Measurements from ENCODE around the gene BTBD19.
A peak's percentile ranks its signal among the peaks of the same experiment; 100 is the strongest.
"Not testable (repeated sequence)": the region's sequence is repeated elsewhere in the genome, so short reads cannot be mapped to it uniquely, and the experiment has no call there.

BTBD19 gene

GRCh38 chr1:44829506-44830384 is 21.4 kb downstream of the BTBD19 start:
- DNase-seq: no peak

GRCh38 chr1:44830900-44831304 is 22.6 kb downstream of the BTBD19 start:
- DNase-seq: no peak

GRCh38 chr1:44831516-44831915 is 23.2 kb downstream of the BTBD19 start:
- no peak for DNase-seq

- DNase-seq: no peak
These were observed 23.9 kb downstream of the BTBD19 start for GRCh38 chr1:44832056-44832705.

- DNase-seq: no peak
These were observed 26.0 kb downstream of the BTBD19 start for GRCh38 chr1:44834328-44834727.

GRCh38 chr1:44835738-44836675 is 27.7 kb downstream of the BTBD19 start:
- DNase-seq: peak; percentile 54

- not testable (repeated sequence) for DNase-seq
These were observed 30.0 kb downstream of the BTBD19 start for GRCh38 chr1:44838294-44838693.

- DNase-seq: no peak
These were observed 31.3 kb downstream of the BTBD19 start for GRCh38 chr1:44839576-44839975.

- no peak for DNase-seq
These were observed 34.2 kb downstream of the BTBD19 start for GRCh38 chr1:44842486-44842861.

GRCh38 chr1:44842862-44843655 is 34.7 kb downstream of the BTBD19 start, which contains the start of gene PTCH2:
Gene PTCH2, minus strand, starts transcription at chr1:44843253. Its CDS starts 321 bp downstream, at chr1:44842932.
- DNase-seq: no peak

- no peak for DNase-seq
These were observed 38.7 kb downstream of the BTBD19 start for GRCh38 chr1:44846985-44847384.

- DNase-seq: no peak
These were observed 39.5 kb downstream of the BTBD19 start for GRCh38 chr1:44847845-44848244.

GRCh38 chr1:44848456-44849181 is 40.3 kb downstream of the BTBD19 start:
- DNase-seq: no peak

GRCh38 chr1:44849575-44850132 is 41.3 kb downstream of the BTBD19 start:
- DNase-seq: no peak

GRCh38 chr1:44851308-44851707 is 43.0 kb downstream of the BTBD19 start:
- no peak for DNase-seq

- DNase-seq: no peak
These were observed 44.9 kb downstream of the BTBD19 start for GRCh38 chr1:44853201-44853600.

GRCh38 chr1:44854970-44855369 is 46.6 kb downstream of the BTBD19 start:
- DNase-seq: no peak

- DNase-seq: no peak
These were observed 47.4 kb downstream of the BTBD19 start for GRCh38 chr1:44855742-44856141.

- no peak for DNase-seq
These were observed 49.1 kb downstream of the BTBD19 start for GRCh38 chr1:44857446-44857845.

GRCh38 chr1:44860331-44860730 is 52.0 kb downstream of the BTBD19 start:
- DNase-seq: no peak

GRCh38 chr1:44860891-44861425 is 52.6 kb downstream of the BTBD19 start:
- DNase-seq: no peak
